NT2/D1 (cell line): ENCODE data around the gene SH3BP5.

Experiments used
- YY1 ChIP-seq: IDR thresholded peaks from 2 replicates; pipeline ENCODE4 v1.6.1; 2011; ENCODE audit not compliant: insufficient read length, insufficient read depth
- ZNF274 ChIP-seq: IDR thresholded peaks from 2 replicates; pipeline ENCODE4 v1.6.1; 2011; ENCODE audit warnings: mild to moderate bottlenecking, low read depth, low read length

DNA sequence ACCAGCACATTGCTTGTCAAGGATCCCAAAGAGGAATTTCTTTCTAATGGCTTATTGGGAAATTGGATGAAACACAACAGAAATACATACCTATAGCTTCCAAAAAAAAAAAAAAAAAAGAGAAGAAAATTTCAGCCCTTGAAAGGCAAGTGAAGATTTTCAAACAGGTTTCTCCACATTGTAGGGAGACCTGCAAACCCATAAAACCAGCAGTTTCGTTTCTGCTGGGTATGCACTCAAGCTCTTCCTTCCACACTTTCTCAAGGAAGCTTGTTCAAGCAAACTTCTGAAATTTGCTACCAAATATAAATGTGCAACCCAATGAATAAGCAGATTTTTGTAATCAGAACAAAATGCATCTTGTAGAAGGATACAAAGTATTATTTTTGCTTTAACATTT is 15.9 kb upstream of the SH3BP5 start:
- TF ChIP-seq ZNF274 (no peak), YY1 (no peak)
